HUDEP-2 (cell line): ENCODE results near the gene PSPC1.
"Not testable (repeated sequence)": the region's sequence is repeated elsewhere in the genome, so short reads cannot be mapped to it uniquely, and the experiment has no call there.

Source experiments
- DNase-seq, 76 experiments: peaks; one replicate each; lab custom pipeline; 2025; ENCODE audit not compliant: unreplicated experiment in 76 of 76; lab: John Stamatoyannopoulos, UW

The PSPC1 gene, protein sequence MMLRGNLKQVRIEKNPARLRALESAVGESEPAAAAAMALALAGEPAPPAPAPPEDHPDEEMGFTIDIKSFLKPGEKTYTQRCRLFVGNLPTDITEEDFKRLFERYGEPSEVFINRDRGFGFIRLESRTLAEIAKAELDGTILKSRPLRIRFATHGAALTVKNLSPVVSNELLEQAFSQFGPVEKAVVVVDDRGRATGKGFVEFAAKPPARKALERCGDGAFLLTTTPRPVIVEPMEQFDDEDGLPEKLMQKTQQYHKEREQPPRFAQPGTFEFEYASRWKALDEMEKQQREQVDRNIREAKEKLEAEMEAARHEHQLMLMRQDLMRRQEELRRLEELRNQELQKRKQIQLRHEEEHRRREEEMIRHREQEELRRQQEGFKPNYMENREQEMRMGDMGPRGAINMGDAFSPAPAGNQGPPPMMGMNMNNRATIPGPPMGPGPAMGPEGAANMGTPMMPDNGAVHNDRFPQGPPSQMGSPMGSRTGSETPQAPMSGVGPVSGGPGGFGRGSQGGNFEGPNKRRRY

DNA sequence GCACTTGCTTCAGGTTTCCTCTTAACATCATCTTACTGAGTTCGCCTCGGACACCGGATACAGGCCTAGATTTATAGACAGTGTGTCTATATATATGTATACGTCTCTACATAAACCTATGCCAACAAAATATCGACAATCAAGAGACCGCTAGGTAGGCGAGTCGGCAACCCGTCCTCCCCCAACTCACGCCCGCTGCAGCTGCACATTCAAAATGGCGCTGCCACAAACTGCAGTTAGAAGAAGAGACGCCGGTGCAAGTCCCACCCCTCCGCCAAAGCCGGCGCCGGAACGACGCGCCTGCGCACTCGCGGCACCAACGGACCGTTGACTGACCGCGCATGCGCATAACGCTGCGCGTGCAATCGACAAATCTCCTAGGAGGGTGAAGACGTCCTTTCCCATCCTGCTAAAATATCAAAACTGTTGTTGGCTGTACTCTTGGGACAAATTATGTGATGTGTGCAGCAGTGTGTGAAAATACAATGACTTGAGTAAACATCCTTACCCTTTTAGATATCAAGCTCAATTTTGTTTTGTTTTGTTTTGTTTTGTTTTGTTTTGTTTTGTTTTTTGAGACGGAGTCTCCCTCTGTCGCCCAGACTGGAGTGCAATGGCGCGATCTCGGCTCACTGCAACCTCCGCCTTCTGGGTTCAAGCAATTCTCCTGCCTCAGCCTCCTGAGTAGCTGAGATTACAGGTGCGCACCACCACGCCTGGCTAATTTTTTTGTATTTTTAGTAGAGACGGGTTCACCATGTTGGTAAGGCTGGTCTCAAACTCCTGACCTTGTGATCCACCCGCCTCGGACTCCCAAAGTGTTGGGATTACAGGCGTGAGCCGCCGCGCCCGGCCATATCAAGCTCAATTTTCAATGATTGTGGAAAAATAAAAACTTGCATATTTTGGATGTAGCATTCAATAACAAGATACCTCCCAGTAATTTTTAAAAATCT, at the start of gene PSPC1:
TSS of gene PSPC1 (minus strand) at position 219 of the 956 bp plus-strand sequence. CDS start at position 31, 188 bp downstream.
- peak in 75 of 76 experiments; percentile 34 to 95 (median 89) for DNase-seq

DNA sequence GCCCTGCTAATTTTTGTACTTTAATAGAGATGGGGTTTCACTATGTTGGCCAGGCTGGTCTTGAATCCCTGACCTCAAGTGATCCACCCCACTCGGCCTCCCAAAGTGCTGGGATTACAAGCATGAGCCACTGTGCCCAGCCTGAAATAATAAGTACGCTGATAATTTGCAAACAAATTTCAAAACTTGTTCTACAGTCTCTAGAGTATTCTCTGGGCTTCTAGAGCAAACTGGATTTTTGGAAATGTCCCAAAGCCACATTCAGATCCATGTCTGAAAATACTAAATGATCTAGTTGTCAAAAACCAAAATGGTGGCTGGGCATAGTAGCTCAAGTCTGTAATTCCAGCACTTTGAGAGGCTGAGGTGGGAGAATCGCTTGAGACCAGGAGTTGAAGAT, 39.9 kb upstream of the PSPC1 start:
- DNase-seq = no peak

DNA sequence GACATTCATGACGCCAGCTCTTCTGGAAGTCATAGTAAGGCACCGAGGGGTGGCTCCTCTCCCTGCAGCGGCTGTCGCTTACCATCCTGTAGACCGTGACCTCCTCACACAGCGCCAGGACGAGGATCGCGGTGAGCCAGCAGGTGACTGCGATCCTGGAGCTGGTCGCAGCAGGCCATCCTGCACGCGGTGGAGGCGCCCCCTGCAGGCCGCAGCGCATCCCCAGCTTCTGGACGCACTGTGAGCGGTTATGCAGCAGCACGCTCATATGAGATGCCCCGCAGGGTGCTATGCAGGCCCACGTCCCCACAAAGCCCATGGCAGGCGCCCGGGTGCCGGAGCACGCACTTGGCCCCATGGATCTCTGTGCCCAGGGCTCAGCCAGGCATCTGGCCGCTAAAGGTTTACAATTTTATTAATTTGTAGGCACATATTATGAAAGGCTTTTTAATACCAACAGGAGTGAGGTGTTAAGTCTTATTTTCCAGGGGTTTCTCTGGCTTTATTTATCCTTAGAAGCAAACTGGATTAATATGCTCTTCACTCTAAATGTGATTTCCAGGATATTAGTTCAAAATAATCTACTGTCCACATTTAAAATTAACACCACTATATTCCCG, 35.6 kb upstream of the PSPC1 start:
- peak in 37 of 76 experiments; percentile 1 to 50 (median 11) for DNase-seq

DNA sequence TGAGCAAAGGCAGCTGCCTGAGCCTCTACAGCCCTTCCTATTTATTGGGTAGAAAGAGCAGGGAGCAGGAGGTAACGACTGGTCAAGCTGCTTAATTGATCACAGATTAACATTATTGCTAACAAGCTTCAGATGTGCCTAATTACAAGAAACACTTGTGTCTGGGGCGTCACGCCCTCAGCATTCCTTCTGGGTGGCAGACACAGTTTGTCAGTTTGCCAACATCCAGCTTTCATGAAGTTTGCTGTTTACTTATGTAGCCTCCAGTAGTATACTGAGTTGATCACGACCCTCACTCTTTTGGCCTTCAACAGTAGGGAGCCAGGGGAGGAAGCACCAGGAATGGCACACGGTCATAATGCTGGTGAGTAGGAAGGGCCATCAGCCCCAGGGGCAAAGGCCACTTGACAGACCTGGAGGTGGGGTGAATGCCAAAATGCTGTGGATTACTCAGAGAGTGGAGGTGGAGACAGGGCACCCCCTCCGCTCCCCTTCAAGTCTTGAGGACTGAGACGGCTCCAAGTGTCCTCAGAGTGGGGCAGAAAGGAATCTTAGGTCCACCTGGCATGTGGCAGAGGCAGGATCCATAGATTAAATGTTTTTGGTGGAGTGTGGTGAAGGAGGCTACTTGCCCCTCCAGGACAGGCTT, 34.9 kb upstream of the PSPC1 start:
- no peak for DNase-seq

DNA sequence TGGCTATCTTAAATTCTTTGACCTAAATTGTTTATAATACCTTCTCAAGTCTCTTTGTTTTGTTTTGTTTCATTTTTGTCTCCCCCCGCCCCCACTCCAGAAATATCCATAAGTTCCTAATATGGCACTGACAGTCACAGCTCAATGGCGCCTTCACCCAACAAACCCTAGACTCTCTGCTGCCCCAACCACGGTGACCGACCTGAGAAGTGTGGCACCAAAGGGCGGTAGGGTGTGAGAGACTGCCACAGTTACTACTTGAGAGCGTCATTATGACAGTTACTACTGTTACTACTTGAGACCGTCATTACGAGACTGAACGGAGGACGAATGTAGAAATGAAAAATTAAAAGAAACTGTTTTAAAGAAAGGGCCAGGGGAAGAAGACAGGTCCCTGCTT, 34.4 kb upstream of the PSPC1 start:
- DNase-seq = no peak

DNA sequence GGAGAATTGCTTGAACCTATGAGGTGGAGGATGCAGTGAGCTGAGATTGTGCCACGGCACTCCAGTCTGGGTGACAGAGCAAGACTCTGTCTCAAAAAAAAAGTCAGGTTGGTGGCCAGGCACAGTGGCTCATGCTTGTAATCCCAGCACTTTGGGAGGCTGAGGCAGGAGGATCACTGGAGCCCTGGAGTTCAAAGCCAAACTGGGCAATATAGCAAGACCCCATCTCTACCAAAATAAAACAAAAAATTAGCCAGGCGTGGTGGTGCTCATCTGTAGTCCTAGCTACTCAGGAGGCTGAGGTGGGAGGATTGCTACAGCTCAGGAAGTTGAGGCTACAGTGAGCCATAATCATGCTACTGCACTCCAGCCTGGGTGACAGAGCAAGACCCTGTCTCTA, 33.1 kb upstream of the PSPC1 start:
- DNase-seq = not testable (repeated sequence)

DNA sequence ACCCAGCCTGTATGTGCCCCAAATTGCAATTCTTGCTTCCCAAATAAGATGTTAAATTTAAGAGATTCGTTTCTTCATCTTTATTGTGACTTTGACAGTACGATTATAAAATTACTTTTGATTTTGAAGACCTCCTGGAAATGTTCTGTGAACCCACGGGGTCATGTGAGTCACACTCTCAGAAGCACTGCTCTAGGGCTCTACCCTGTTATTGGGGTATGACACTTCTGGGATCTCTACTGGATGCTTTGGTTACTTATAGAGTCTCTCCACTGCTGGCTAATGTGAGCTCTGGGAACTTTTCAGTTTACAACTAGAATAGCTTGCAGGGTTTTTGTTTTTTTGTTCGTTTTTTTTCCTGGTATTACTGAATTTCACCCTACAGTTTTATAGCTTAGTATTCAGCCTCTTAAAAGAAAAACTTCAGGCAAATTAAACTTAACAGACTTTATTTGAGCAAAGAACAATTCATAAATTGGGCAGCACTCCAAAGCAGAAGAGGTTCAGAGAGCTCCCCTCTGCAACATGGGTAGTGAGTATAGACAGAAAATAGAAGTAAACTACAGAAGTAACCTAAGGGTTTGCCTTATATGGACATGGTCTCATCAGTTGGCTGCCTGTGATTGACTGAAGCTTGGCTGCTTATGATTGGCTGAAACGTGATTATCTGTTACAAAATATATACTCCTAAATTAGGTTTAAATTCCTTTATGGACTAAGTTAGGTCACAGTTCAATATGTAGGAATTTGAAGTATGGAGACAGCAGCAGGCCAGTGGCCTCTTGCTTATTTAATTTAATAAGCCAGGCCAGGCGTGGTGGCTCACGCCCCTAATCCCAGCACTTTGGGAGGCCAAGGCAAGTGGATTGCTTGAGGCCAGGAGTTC, 28.5 kb upstream of the PSPC1 start:
- no peak for DNase-seq

DNA sequence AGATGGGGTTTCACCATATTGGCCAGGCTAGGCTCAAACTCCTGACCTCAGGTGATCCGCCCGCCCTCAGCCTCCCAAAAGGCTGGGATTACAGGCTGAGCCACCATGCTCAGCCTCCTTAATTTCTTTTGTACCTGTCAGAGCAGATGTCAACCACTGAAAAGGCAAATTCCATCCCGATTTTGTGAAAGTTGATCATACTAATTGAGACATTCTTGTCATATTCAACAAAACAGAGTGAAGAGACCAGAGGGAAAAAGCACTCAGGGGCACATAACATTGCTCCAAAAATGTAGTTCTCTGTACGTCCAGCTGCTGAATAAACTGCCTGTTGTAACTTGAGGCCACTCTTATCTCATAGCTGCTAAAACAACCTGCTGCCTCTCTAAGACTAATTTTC, 27.4 kb upstream of the PSPC1 start:
- DNase-seq = no peak

DNA sequence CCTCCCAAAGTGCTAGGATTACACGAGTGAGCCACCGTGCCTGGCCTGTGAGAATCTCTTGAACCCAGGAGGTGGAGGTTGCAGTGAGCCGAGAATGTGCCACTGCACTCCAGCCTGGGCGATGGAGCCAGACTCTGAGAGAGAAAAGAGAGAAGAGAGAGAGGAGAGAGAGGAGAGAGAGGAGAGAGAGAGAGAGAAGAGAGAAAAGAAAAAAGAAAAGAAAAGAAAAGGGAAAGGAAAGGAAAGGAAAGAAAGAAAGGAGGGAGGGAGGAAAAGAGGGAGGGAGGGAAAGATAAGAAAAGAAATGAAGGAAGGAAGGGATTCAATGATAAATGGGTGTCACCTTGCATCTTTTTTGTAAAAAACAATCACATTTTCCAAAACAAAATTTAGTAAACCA, 23.0 kb upstream of the PSPC1 start:
- no peak for DNase-seq

DNA sequence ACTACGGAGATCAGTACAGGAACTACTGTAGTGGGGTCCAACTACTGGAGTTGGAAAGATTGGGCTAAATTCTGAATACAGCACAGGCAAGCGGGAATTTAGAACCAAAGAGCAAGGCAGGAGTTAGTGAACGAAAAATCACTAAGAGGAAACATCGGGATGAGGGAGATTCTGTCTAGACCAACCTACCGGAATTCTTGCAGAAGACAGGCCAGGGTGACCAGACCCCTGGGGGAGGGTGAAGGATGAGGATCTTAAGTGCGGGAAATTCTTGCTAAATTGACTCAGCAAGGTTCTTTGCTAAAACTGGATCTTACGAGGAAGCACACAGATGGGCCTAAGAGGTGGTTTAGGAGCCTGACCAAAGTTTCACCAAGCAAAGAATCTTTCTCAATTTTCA, 13.2 kb upstream of the PSPC1 start:
- no peak for DNase-seq

DNA sequence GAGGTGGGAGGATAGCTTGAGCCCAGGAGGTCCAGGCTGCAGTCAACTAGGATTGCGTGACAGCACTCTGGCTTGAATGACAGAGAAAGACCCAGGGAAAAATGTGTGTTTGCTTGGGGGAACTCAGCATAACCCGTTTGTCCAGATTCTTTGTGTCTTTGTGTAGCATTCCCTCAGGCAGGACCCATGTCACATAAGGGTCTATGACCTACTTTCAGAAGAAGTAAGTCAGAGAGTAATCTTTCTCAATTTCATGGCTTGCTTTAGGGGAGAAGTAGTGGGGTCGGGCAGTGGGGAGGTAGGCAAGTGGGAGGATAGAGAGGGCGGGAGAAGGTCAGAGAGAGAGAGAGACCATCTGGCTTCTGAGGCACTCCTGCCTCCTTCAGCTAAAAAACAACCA, 11.9 kb upstream of the PSPC1 start:
- no peak for DNase-seq

DNA sequence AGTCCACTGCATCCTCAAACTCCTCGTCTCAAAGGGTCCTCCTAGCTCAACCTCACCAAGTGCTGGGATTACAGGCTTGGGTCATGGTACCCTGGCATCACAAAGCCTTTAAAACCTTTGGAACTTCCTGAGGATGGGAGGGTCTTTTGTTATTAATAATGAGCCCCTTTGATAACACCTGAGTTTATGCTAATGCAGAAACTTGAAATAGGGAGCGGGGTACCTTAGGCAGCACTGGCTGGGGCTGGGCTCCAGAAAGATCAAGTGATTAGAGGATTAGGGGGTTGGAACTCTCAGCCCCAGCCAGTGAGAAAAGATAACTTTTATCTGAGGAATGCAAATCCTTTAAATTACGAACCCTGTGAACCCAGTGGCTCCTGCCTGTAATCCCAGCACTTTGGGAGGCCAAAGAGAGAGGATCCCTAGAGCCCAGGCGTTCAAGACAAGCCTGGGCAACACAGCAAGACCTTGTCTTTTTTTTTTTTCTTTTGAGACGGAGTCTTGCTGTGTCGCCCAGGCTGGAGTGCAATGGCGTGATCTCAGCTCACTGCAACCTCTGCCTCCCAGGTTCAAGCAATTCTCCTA, 9.3 kb upstream of the PSPC1 start:
- DNase-seq = no peak

DNA sequence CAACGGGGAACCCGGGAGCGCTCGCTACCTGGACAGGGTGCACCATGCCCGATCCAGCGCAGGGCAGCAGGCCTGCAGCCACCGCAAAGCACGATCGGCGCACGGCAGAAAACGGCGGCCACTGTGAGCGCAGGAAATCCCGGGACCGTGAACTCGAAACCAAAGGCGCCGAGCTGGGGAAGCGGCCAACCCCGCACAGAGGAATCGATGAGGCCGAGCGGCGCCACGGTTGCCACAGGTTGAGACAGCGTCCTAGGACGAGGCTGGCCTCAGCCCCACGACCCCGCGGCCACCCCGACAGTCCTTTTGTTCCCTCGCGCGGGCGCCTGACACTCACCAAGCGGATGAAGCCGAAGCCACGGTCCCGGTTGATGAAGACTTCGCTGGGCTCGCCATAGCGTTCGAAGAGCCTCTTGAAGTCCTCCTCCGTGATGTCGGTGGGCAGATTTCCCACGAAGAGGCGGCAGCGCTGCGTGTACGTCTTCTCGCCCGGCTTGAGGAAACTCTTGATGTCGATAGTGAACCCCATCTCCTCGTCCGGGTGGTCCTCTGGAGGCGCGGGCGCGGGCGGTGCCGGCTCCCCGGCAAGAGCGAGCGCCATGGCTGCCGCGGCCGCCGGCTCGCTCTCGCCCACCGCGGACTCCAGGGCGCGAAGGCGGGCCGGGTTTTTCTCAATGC, 557 bp downstream of the PSPC1 start:
- peak in 27 of 76 experiments; percentile 3 to 64 (median 19) for DNase-seq

DNA sequence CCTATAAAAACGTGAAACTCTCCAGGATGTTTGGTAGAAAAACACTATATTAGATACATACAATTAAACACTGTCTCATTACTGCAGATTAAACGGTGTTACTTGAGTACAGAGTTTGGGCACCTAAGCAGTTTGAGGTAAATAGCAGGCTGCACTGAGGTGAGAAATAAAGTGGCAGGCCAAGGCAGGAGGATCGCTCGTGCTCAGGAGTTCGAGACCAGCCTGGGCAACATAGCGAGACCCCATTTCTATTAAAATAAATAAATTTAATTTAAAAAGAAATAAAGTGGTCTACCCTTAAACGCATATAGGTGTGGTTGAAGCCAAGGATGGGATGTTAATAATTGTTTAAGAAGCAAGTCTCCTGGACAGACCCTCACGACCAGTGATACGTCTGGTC, 1.2 kb downstream of the PSPC1 start:
- peak in 7 of 76 experiments; percentile 1 to 27 (median 13) for DNase-seq

DNA sequence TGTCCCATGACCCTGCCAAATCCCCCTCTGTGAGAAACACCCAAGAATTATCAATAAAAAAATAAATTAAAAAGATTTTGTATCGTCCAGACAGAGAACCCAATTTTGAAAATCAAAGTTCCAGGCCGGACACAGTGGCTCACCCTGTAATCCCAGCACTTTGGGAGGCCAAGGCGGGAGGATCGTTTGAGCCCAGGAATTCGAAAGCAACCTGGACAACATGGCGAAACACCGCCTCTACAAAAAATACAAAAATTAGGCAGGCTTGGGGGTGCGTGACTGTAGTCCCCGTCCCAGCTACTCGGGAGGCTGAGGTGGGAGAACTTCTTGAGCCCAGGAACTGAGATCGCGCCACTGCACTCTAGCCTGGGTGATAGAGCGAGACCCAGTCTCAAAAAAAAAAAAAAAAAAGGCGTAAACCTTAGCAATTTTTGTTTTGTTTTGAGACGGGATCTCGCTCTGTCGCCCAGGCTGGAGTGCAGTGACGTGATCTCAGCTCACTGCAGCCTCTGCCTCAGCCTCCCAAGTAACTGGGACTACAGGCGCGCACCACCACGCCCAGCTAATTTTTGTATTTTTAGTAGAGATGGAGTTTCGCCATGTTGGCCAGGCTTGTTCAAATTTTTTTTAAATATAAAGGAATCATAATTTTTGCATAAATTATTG, 1.9 kb downstream of the PSPC1 start:
- not testable (repeated sequence) for DNase-seq

DNA sequence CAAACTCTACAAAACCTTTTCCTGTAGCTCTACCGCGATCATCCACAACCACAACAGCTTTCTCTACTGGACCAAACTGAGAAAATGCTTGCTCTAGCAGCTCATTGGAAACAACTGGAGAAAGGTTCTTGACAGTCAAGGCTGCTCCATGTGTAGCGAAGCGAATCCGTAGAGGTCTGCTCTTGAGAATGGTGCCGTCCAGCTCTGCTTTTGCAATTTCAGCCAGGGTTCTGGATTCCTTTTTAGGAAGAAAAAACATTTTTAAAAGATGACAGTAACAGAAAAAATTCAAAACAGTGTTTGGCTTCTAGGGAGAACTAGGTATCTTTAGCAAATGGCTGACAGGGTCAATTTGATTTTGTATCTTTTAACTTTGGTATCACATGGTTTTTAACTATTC, 10.4 kb downstream of the PSPC1 start:
- no peak for DNase-seq

DNA sequence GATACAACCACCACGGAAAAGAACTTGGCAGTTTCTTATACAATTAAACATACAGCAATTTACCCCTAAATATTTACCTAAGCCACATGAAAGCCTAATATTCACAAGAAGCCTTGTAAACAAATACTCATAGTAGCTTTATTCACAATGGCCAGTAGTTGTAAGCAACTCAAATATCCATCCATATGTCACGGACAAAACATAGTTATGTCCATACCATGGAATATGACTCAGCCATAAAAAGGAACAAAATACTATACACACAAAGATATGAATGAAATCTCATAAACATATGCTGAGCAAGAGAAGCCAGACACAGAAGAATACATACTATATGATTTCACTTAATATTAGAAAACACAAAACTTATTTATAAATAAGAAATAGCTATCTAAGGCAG, 12.9 kb downstream of the PSPC1 start:
- DNase-seq = no peak

DNA sequence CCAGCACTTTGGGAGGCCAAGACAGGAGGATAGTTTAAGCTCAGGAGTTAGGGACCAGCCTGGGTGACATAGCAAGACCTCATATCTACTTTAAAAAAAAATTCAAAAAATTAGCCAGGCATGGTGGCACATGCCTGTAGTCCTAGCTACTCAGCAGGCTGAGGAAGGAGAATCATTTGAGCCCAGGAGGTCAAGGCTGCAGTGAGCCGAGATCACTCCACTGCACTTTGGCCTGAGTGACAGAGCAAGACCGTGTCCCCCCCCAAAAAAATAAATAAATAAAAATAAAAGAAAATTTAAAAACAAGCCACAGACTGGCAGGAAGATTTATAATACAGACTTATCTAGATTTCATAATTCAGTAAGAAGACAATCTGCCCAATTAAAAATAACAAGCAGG, 14.8 kb downstream of the PSPC1 start:
- DNase-seq = no peak
